Psoas muscle (tissue), 8 donors: ENCODE data around the gene GALNT4. TPM values are rescaled to one million over a fixed set of nuclear protein-coding genes. Genes with fewer than 3 reads are reported as not detected.

ENCODE experiments used
- ATAC-seq, 4 donors: fragments of 200-7000 bp; cut with Tn5 transposase; one replicate each; pipeline ENCODE4 v1.9.1; 2020; ENCODE audit warnings: moderate library complexity in 3 of 4, mild to moderate bottlenecking in 2 of 4
- DNase-seq, 2 donors: peaks; one replicate each; pipeline ENCODE4 v3.0.0-alpha.2; 2020
- H3K27ac ChIP-seq: fragments of 200-600 bp; one replicate; pipeline ENCODE4 v1.8.0; 2022
- H3K27me3 ChIP-seq, 3 donors: fragments of 200-600 bp in 1 of 3; one replicate each; pipeline versions ENCODE4 v1.6.1 to v1.8.0; 2013 to 2022; ENCODE audit warnings: low read length in 2 of 3, mild to moderate bottlenecking in 2 of 3, moderate library complexity in 1 of 3; ENCODE audit not compliant: insufficient read depth in 3 of 3
- H3K36me3 ChIP-seq, 2 donors: fragments of 200-600 bp in 1 of 2; one replicate each; pipeline versions ENCODE4 v1.6.1 to v1.8.0; 2013 to 2022; ENCODE audit warnings: low read depth in 1 of 2, mild to moderate bottlenecking in 1 of 2, moderate library complexity in 1 of 2; ENCODE audit not compliant: insufficient read depth in 1 of 2
- H3K4me1 ChIP-seq: fragments of 200-600 bp; one replicate; pipeline ENCODE4 v1.8.0; 2022
- H3K4me3 ChIP-seq: fragments of 200-600 bp; one replicate; pipeline ENCODE4 v1.8.0; 2022; ENCODE audit warnings: mild to moderate bottlenecking
- H3K9me3 ChIP-seq: fragments of 200-600 bp; one replicate; pipeline ENCODE4 v1.8.0; 2022
- WGBS, 3 donors: extraction: QIAGEN DNeasy Blood & Tissue Kit; methylation state at CpG; one replicate each; pipeline versions ENCODE4 v1.1.6 to v1.1.7; 2013; 5-methylcytosine and 5-hydroxymethylcytosine counted together
- intact Hi-C, 2 donors: fragments of 100-400 bp; cut with DNase I; formaldehyde crosslinking; loops; one replicate each; pipeline versions ENCODE4 v1.11.0 to v1.14.2; 2022
- polyA plus RNA-seq, 3 donors: library from polyadenylated mRNA; stranded (reverse); fragments of 200-250 nt; gene quantifications; one replicate each; pipeline ENCODE4 v1.2.3, GENCODE V29; 2013
- total RNA-seq, 4 donors: library from RNA; stranded (reverse); fragmentation: NEBNext Ultra II Directional in 2 of 4; extraction: Animal tissue kit (Norgen Biotek cat#: 25700) in 2 of 4; gene quantifications; one replicate each; pipeline versions ENCODE4 v1.2.1 to v1.2.4, GENCODE V29; 2021 to 2023
- TF ChIP-seq, protein P1 (sequence below): fragments of 200-600 bp; IDR thresholded peaks from one replicate; pipeline ENCODE4 v1.8.0; 2022; ENCODE audit warnings: antibody characterized with exemption
- donor health status: healthy with polysubstance abuse.
- donor health status: DM: no; HTN: no; CAD: no; lungs with moderate emphysema.
- donor health status: Bipolar disorder and iron deficiency.
- donor health status: healthy.
- donor health status: DM: yes; HTN: yes; CAD: no.
- donor health status: DM: no; HTN: no; CAD: no.
- donor health status: DM: no; HTN: no; CAD: no.
- donor health status: DM: yes; HTN: yes; CAD: no.

GALNT4 gene
- total and polyA plus RNA-seq, 7 donors, result 0.42 to 1.6 (median 1.2) TPM

DNA sequence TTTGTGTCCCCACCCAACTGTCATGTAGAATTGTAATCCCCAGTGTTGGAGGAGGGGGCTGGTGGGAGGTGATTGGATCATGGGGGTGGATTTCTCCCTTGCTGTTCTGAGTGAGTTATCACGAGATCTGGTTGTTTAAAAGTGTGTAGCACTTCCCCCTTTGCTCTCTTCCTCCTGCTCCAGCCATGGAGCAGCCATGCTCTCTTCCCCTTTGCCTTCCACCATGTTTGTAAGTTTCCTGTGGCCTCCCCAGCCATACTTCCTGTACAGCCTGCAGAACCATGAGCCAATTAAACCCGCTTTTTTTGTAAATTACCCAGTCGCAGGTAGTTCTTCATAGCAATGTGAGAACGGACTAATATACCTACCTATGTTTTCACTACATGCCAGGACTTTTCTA, 3.8 kb upstream of the GALNT4 start:
- DNase-seq (no peak), ATAC-seq (no peak)
- Histone ChIP-seq H3K9me3 (no peaks in the 10 kb centered on the region), H3K4me3 (no peak overlapping the region), H3K4me1 (peaks cover 12% of the 10 kb centered on the region), H3K27ac (no peak overlapping the region), H3K27me3 (no peaks in the 10 kb centered on the region), H3K36me3 (no peaks in the 10 kb centered on the region)
- TF ChIP-seq, protein P1, sequence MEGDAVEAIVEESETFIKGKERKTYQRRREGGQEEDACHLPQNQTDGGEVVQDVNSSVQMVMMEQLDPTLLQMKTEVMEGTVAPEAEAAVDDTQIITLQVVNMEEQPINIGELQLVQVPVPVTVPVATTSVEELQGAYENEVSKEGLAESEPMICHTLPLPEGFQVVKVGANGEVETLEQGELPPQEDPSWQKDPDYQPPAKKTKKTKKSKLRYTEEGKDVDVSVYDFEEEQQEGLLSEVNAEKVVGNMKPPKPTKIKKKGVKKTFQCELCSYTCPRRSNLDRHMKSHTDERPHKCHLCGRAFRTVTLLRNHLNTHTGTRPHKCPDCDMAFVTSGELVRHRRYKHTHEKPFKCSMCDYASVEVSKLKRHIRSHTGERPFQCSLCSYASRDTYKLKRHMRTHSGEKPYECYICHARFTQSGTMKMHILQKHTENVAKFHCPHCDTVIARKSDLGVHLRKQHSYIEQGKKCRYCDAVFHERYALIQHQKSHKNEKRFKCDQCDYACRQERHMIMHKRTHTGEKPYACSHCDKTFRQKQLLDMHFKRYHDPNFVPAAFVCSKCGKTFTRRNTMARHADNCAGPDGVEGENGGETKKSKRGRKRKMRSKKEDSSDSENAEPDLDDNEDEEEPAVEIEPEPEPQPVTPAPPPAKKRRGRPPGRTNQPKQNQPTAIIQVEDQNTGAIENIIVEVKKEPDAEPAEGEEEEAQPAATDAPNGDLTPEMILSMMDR, result no peak
- intact Hi-C loops, result loop anchor here (5.0 to 10.0 kb wide), 4 partner anchors 176 to 1384 kb away; partner anchors contain the start of genes CEP290 (in 1 of the 2), DUSP6 (in 1 of the 2) and TMTC3 (in 1 of the 2)
- WGBS, 3 donors, result 76 to 81% (median 78%) methylated on average over 4 of the region's 4 CpGs

DNA sequence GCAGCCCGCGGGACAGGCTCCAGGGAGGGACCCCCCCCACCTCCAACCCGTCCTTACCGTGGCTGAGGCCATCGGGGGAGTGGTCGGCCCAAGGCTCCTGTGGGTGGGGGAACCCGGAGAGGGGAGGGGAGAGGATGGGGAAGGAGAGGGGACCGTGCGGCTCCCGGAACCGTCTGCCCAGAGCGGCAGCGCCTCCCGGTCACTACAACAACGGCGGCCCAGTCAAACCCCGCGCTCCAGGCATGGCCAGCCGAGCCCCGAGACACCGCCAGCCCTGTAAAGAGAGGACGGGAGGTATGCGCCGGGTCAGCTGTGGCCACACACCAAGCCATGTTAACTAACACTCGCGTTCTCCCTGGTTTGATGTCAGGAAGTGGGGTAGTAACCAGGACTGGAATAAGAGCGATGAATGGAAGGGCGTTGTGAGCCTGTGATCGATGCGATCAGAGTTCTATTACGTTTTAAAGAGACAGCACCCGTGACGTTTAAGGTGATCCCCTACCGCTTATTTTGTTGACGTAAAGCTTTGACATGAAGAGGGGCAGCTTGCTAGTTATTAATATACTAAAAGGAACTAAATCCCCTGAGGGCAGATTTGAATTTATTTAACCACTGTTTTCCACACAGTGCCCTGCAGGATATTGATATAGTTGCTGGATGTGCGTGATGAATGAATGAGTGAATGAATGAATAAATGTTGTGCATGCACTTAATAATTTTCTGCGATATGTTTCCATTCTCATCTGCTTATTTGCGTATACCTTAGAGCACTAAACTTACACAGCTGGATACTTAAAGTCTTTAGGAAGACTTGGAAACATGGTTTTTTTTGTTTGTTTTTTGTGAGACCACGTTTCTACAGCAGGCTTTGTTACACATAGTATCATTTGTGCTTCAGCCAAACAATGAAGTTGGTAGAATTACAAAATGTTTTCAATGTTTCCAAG, 1.5 kb upstream of the GALNT4 start, which contains the start of gene POC1B:
POC1B (minus strand) TSS at position 224 of the 947 bp plus-strand sequence; CDS start at position 72, 152 bp downstream.
- H3K36me3 ChIP-seq, result no peaks in the 10 kb centered on the region
- DNase-seq (peak; percentile 81 to 86), ATAC-seq (peak; percentile 81 to 88 (median 88))
- H3K9me3 ChIP-seq, result no peaks in the 10 kb centered on the region
- H3K4me3 ChIP-seq, result peak within 1 kb of the TSS; percentile 88
- 1 to 2% (median 2%) methylated on average over 32 to 39 of the region's 39 CpGs for WGBS, 3 donors
- intact Hi-C loops, result loop anchor here (2.0 to 10.0 kb wide), 6 partner anchors 55 to 1381 kb away; partner anchors contain the start of genes CEP290 (in 1 of the 2), DUSP6 (in 1 of the 2) and TMTC3 (in 1 of the 2)
- TF ChIP-seq, protein P1, result no peak
- H3K4me1 ChIP-seq, result peaks cover 18% of the 10 kb centered on the region
- no peaks in the 10 kb centered on the region for H3K27me3 ChIP-seq
- H3K27ac ChIP-seq, result peak within 1 kb of the TSS; percentile 89

DNA sequence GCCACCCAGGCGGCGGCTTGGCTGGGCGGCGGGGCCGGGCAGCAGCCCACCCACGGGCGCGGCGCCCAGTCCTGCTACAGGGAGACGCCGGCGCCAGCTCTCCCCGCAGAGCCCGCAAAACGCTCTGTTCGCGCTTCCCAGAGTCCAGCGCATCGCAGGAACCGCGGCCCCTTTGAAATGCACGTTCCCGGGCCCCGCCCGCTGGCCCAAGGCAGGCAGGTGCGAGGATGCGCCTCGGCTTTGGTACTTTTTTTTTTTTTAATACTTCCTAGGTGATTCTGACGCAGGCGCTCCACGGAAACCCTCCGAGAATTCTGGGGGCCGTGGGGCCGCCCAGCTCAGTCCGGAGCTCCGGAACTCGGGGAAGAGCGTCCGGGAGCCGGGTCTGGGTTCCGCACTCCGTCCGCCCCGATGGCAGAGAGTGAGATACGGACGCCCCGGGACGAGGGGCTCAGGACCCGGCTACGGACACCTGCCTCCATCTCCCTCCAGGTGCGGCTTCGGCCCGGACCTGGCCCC, 768 bp upstream of the GALNT4 start:
- H3K9me3 ChIP-seq, result no peaks in the 10 kb centered on the region
- H3K27ac ChIP-seq, result peak overlapping the region; percentile 89
- ATAC-seq (peak; percentile 24 to 58 (median 48)), DNase-seq (peak; percentile 48 to 65)
- no peaks in the 10 kb centered on the region for H3K27me3 ChIP-seq
- intact Hi-C loops, result loop anchor here (2.0 to 10.0 kb wide), 5 partner anchors 55 to 1381 kb away; partner anchors contain the start of genes CEP290 (in 1 of the 2), DUSP6 (in 1 of the 2) and TMTC3 (in 1 of the 2)
- no peaks in the 10 kb centered on the region for H3K36me3 ChIP-seq
- peak overlapping the region; percentile 88 for H3K4me3 ChIP-seq
- 0 to 1% (median 0%) methylated on average over 41 to 53 of the region's 53 CpGs for WGBS, 3 donors
- TF ChIP-seq, protein P1, result no peak
- H3K4me1 ChIP-seq, result peaks cover 20% of the 10 kb centered on the region

DNA sequence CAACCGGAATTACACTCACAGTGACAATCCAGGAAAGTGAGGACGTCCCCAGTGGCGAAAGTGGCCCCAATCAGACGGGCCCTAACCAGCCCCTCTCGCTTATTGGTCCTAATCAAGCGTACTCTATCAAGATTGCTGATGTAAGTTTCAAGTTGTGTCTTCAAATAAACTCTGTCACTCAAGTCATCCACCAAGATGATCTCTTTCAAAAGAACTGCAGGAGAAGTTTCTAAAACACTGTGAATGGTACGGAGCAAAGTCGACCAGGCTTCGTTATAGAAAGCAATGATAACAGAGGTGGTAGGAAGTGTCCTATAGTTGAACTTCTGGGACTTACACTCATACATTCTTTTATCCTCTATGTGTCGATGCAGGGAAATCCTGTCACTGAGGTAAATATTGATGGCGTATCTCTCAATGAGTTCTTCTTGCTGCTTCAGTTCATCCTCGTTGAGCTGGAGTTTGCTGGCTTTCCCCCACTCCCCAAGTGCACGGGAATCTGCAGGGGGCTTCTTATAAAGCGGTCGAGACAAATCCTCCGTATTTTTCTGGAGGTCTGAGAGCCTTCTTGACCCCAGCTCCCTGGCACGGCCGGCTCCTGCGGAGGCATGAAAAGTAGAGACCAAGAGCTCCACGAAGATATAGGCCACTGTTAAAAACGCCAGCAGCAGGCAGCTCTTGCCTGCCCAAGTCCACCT, 604 bp downstream of the GALNT4 start:
- intact Hi-C loops, result loop anchor here (2.0 to 10.0 kb wide), 3 partner anchors 53 to 1379 kb away; partner anchors contain the start of genes CEP290 (in 1 of the 2) and TMTC3 (in 1 of the 2)
- DNase-seq (no peak), ATAC-seq (no peak)
- H3K27ac ChIP-seq, result peak overlapping the region; percentile 89
- H3K36me3 ChIP-seq, result no peaks in the 10 kb centered on the region
- no peaks in the 10 kb centered on the region for H3K9me3 ChIP-seq
- no peaks in the 10 kb centered on the region for H3K27me3 ChIP-seq
- whole genome bisulfite sequencing, 3 donors, result 29 to 33% (median 29%) methylated on average over 21 of the region's 21 CpGs
- TF ChIP-seq, protein P1, result no peak
- H3K4me3 ChIP-seq, result peak overlapping the region; percentile 88
- peaks cover 22% of the 10 kb centered on the region for H3K4me1 ChIP-seq
